ENCODE data around the gene TKTL2. TPM values are rescaled to one million over a fixed set of nuclear protein-coding genes. Genes with fewer than 3 reads are reported as not detected.

The TKTL2 gene
- under 1 TPM in 1 of 4 donors, not detected in 3; 0.13 TPM for total RNA-seq

GRCh38 chr4:163473576-163473975 is at the start of gene TKTL2:
TKTL2 (minus strand) TSS chr4:163473754; CDS start chr4:163473734, 20 bp downstream.
- no peaks in the 10 kb centered on the region for H3K4me1 ChIP-seq
- H3K27me3 ChIP-seq = no peaks in the 10 kb centered on the region
- 92% methylated on average over 32 of the region's 32 CpGs for WGBS, 2 donors
- no peak within 1 kb of the TSS for H3K27ac ChIP-seq
- no peak for TF ChIP-seq CTCF (IDR thresholded peaks at IDR 0.05)
- TF ChIP-seq POLR2A (IDR thresholded peaks at IDR 0.05) = no peak
- H3K36me3 ChIP-seq = no peaks in the 10 kb centered on the region
- intact Hi-C loops (cut with DNase I) = no loop called here
- no peak within 1 kb of the TSS for H3K4me3 ChIP-seq (replicated peaks in 1 of 3)
- no peak for DNase-seq
- no peaks in the 10 kb centered on the region for H3K9me3 ChIP-seq

GRCh38 chr4:163515198-163515597 is 41.6 kb upstream of the TKTL2 start:
- H3K27me3 ChIP-seq = no peaks in the 10 kb centered on the region
- H3K4me1 ChIP-seq = no peaks in the 10 kb centered on the region
- no peak for TF ChIP-seq CTCF (IDR thresholded peaks at IDR 0.05)
- no peaks in the 10 kb centered on the region for H3K9me3 ChIP-seq
- no peak overlapping the region for H3K27ac ChIP-seq
- H3K4me3 ChIP-seq (replicated peaks in 1 of 3) = no peak overlapping the region
- H3K36me3 ChIP-seq = peaks cover 0 to 11% of the 10 kb centered on the region in 2 donors
- DNase-seq = no peak
- WGBS, 2 donors = 95 to 96% methylated on average over 8 of the region's 8 CpGs
- intact Hi-C loops (cut with DNase I) = no loop called here

GRCh38 chr4:163505374-163505773 is 31.8 kb upstream of the TKTL2 start:
- Histone ChIP-seq H3K4me3 (replicated peaks in 1 of 3) (no peak overlapping the region), H3K4me1 (no peaks in the 10 kb centered on the region), H3K27ac (no peak overlapping the region), H3K36me3 (peaks cover 0 to 5% of the 10 kb centered on the region in 2 donors), H3K27me3 (no peaks in the 10 kb centered on the region), H3K9me3 (no peaks in the 10 kb centered on the region)
- 93 to 95% methylated on average over 3 of the region's 3 CpGs for WGBS, 2 donors
- DNase-seq = no peak
- intact Hi-C loops (cut with DNase I) = no loop called here
- TF ChIP-seq POLR2A (IDR thresholded peaks at IDR 0.05) (no peak), CTCF (IDR thresholded peaks at IDR 0.05) (no peak)

GRCh38 chr4:163500586-163500985 is 27.0 kb upstream of the TKTL2 start:
- no peak for DNase-seq
- TF ChIP-seq POLR2A (IDR thresholded peaks at IDR 0.05) (no peak), CTCF (IDR thresholded peaks at IDR 0.05) (no peak)
- Histone ChIP-seq H3K27ac (no peak overlapping the region), H3K9me3 (no peaks in the 10 kb centered on the region), H3K4me1 (peaks cover 2 to 5% of the 10 kb centered on the region in 2 donors), H3K4me3 (replicated peaks in 1 of 3) (no peak overlapping the region), H3K36me3 (no peaks in the 10 kb centered on the region), H3K27me3 (no peaks in the 10 kb centered on the region)
- WGBS, 2 donors = 100% methylated on average over 1 of the region's 1 CpG
- intact Hi-C loops (cut with DNase I) = no loop called here

- H3K4me3 ChIP-seq (replicated peaks in 1 of 3) = no peak overlapping the region
Measured at GRCh38 chr4:163495900-163496299, 22.3 kb upstream of the TKTL2 start.

More at GRCh38 chr4:163495900-163496299, 22.3 kb upstream of the TKTL2 start:
- H3K27ac ChIP-seq = no peak overlapping the region
- no peaks in the 10 kb centered on the region for H3K36me3 ChIP-seq
- H3K9me3 ChIP-seq = no peaks in the 10 kb centered on the region
- 27 to 31% methylated on average over 1 of the region's 1 CpG for WGBS, 2 donors
- H3K27me3 ChIP-seq = no peaks in the 10 kb centered on the region
- TF ChIP-seq POLR2A (IDR thresholded peaks at IDR 0.05) = no peak
- no peak for TF ChIP-seq CTCF (IDR thresholded peaks at IDR 0.05)
- no peak for DNase-seq
- H3K4me1 ChIP-seq = peaks cover 6 to 8% of the 10 kb centered on the region in 2 donors
- intact Hi-C loops (cut with DNase I) = no loop called here
